H9 (cell line): Measurements from ENCODE around the gene DOCK2. TPM values are rescaled to one million over a fixed set of nuclear protein-coding genes. Genes with fewer than 3 reads are reported as not detected.

Source experiments
- DNase-seq: peaks from one replicate; pipeline ENCODE4 v3.0.0-alpha.2; 2017
- H2AFZ ChIP-seq: one replicate; pipeline ENCODE4 v1.6.1; 2013; ENCODE audit warnings: mild to moderate bottlenecking, low read length, control low read depth, moderate library complexity
- H2AK5ac ChIP-seq: 2 replicates; pipeline ENCODE4 v1.6.1; 2013; ENCODE audit warnings: low read length, control low read depth, mixed read lengths; ENCODE audit not compliant: insufficient read length
- H2BK120ac ChIP-seq: one replicate; pipeline ENCODE4 v1.6.1; 2013; ENCODE audit warnings: low read depth, mild to moderate bottlenecking, low read length, control low read depth, inconsistent platforms; ENCODE audit not compliant: poor library complexity, severe bottlenecking
- H2BK12ac ChIP-seq: 2 replicates; pipeline ENCODE4 v1.6.1; 2013; ENCODE audit warnings: low read length, control low read depth, mixed read lengths, low read depth; ENCODE audit not compliant: insufficient read length
- H2BK15ac ChIP-seq: 2 replicates; pipeline ENCODE4 v1.6.1; 2013; ENCODE audit warnings: low read depth, low read length, control low read depth
- H2BK20ac ChIP-seq: one replicate; pipeline ENCODE4 v1.6.1; 2013; ENCODE audit warnings: low read depth, mild to moderate bottlenecking, low read length, control low read depth, inconsistent platforms; ENCODE audit not compliant: poor library complexity, severe bottlenecking
- H2BK5ac ChIP-seq: 2 replicates; pipeline ENCODE4 v1.6.1; 2013; ENCODE audit warnings: low read length, control low read depth, mixed read lengths; ENCODE audit not compliant: insufficient read length
- H3K14ac ChIP-seq: 2 replicates; pipeline ENCODE4 v1.6.1; 2013; ENCODE audit warnings: low read length, control low read depth; ENCODE audit not compliant: insufficient read depth
- H3K18ac ChIP-seq: 2 replicates; pipeline ENCODE4 v1.6.1; 2013; ENCODE audit warnings: low read depth, mild to moderate bottlenecking, mixed read lengths, low read length, control low read depth; ENCODE audit not compliant: insufficient read length
- H3K23ac ChIP-seq: 2 replicates; pipeline ENCODE4 v1.6.1; 2013; ENCODE audit warnings: low read length, control low read depth, mixed read lengths, low read depth; ENCODE audit not compliant: insufficient read length
- H3K23me2 ChIP-seq: 2 replicates; pipeline ENCODE4 v1.6.1; 2013; ENCODE audit warnings: low read depth, mild to moderate bottlenecking, mixed read lengths, low read length, control low read depth; ENCODE audit not compliant: insufficient read length, poor library complexity, severe bottlenecking
- H3K27ac ChIP-seq: 2 replicates; pipeline ENCODE4 v1.5.1; 2013; ENCODE audit warnings: low read length, control low read depth, mixed read lengths, low read depth; ENCODE audit not compliant: insufficient read length
- H3K27me3 ChIP-seq: 2 replicates; pipeline ENCODE4 v1.6.1; 2013; ENCODE audit warnings: low read length, control low read depth, inconsistent platforms; ENCODE audit not compliant: insufficient read depth
- H3K4ac ChIP-seq: 2 replicates; pipeline ENCODE4 v1.6.1; 2013; ENCODE audit warnings: low read depth, mild to moderate bottlenecking, control low read depth, inconsistent platforms, low read length, moderate library complexity
- H3K4me1 ChIP-seq: 2 replicates; pipeline ENCODE4 v1.6.1; 2013; ENCODE audit warnings: low read length, control low read depth, inconsistent platforms; ENCODE audit not compliant: insufficient read depth
- H3K4me2 ChIP-seq: 2 replicates; pipeline ENCODE4 v1.6.1; 2013; ENCODE audit warnings: low read length, control low read depth, mixed read lengths; ENCODE audit not compliant: insufficient read length, insufficient read depth
- H3K56ac ChIP-seq: 2 replicates; pipeline ENCODE4 v1.6.1; 2013; ENCODE audit warnings: low read depth, mild to moderate bottlenecking, mixed read lengths, low read length, control low read depth; ENCODE audit not compliant: insufficient read length
- H3K79me1 ChIP-seq: 2 replicates; pipeline ENCODE4 v1.6.1; 2013; ENCODE audit warnings: low read depth, mild to moderate bottlenecking, moderate library complexity, low read length, control low read depth, inconsistent platforms; ENCODE audit not compliant: insufficient read depth, poor library complexity, severe bottlenecking
- H3K79me2 ChIP-seq: 2 replicates; pipeline ENCODE4 v1.6.1; 2013; ENCODE audit warnings: low read length, control low read depth, inconsistent platforms; ENCODE audit not compliant: insufficient read depth
- H3K9ac ChIP-seq: 2 replicates; pipeline ENCODE4 v1.6.1; 2013; ENCODE audit warnings: low read length, control low read depth, mixed read lengths; ENCODE audit not compliant: insufficient read length; ENCODE audit errors: extremely low read depth
- H3K9me3 ChIP-seq: one replicate; pipeline ENCODE4 v1.6.1; 2013; ENCODE audit warnings: low read depth, low read length, inconsistent platforms; ENCODE audit not compliant: control insufficient read depth
- H3T11ph ChIP-seq: one replicate; pipeline ENCODE4 v1.6.1; 2013; ENCODE audit warnings: mild to moderate bottlenecking, low read length, control low read depth, inconsistent platforms
- H4K20me1 ChIP-seq: one replicate; pipeline ENCODE4 v1.6.1; 2013; ENCODE audit not compliant: control insufficient read depth, insufficient read length, insufficient read depth
- H4K5ac ChIP-seq: 2 replicates; pipeline ENCODE4 v1.6.1; 2013; ENCODE audit warnings: low read depth, mild to moderate bottlenecking, mixed read lengths, low read length, control low read depth; ENCODE audit not compliant: insufficient read length
- H4K8ac ChIP-seq: replicated peaks from 2 replicates; pipeline ENCODE4 v1.6.1; 2013; ENCODE audit warnings: low read length, control low read depth, mixed read lengths, low read depth; ENCODE audit not compliant: insufficient read length
- H4K91ac ChIP-seq: 2 replicates; pipeline ENCODE4 v1.6.1; 2013; ENCODE audit warnings: low read depth, mild to moderate bottlenecking, moderate library complexity, mixed read lengths, low read length, control low read depth; ENCODE audit not compliant: insufficient read length
- H3K27ac Mint-ChIP-seq, 3 experiments: 2 replicates in 2 of 3; 3 replicates in 1 of 3; pipeline ENCODE4 v1.8.0; 2020 to 2021; ENCODE audit warnings: mixed read lengths in 3 of 3, mild to moderate bottlenecking in 1 of 3, moderate library complexity in 1 of 3
- H3K27me3 Mint-ChIP-seq: 2 replicates; pipeline ENCODE4 v1.8.0; 2021; ENCODE audit warnings: low read depth, mild to moderate bottlenecking, moderate library complexity, mixed read lengths
- H3K36me3 Mint-ChIP-seq, 3 experiments: 2 replicates in 2 of 3; 3 replicates in 1 of 3; pipeline ENCODE4 v1.8.0; 2020 to 2021; ENCODE audit warnings: low read depth in 3 of 3, mixed read lengths in 3 of 3; ENCODE audit not compliant: insufficient read depth in 1 of 3
- H3K4me1 Mint-ChIP-seq, 2 experiments: 2 replicates each; pipeline ENCODE4 v1.8.0; 2020; ENCODE audit warnings: mixed read lengths in 2 of 2
- H3K4me3 Mint-ChIP-seq, 2 experiments: 2 replicates in 1 of 2; 3 replicates in 1 of 2; pipeline ENCODE4 v1.8.0; 2020 to 2021; ENCODE audit warnings: mild to moderate bottlenecking in 2 of 2, mixed read lengths in 2 of 2, moderate library complexity in 1 of 2
- H3K9me3 Mint-ChIP-seq, 2 experiments: 2 replicates in 1 of 2; 3 replicates in 1 of 2; pipeline ENCODE4 v1.8.0; 2020; ENCODE audit warnings: mild to moderate bottlenecking in 2 of 2, mixed read lengths in 2 of 2, moderate library complexity in 1 of 2
- CTCF ChIP-seq: fragments of 200-600 bp; sonication (generic); conservative IDR thresholded peaks from 3 replicates; pipeline ENCODE4 v1.8.0; 2021; ENCODE audit warnings: antibody characterized with exemption, mild to moderate bottlenecking
- WGBS: extraction: QIAGEN DNeasy Blood & Tissue Kit; methylation state at CpG from one replicate; pipeline ENCODE4 v1.1.7; 2013; ENCODE audit warnings: missing lambda C conversion rate, low lambda C conversion rate, mixed read lengths; ENCODE audit not compliant: insufficient read length; ENCODE audit errors: extremely low coverage; 5-methylcytosine and 5-hydroxymethylcytosine counted together
- total RNA-seq: library from RNA; stranded (reverse); gene quantifications from 2 replicates; pipeline ENCODE4 v1.2.1, GENCODE V29; 2021

DOCK2 gene
- total RNA-seq, 1 experiment from 2014 or later = 7.8 TPM

DNA sequence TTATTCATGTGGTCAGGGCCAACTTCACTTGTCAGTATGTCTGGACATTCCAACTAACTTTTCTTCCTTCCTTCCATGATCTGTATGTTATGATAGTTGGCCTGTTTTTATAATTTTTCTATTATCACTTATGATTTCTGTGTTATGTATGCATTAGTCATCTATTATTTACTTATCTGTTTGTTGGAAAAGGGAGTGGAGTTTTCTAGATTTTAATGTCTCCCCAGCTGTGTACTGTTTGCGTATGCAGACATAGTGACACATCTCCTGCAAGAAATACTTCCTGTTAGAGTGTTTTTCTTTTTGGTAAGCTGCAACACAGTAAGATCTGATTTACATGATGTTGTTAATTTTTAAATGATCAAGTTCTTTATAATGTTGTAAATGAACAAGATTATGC is 351.9 kb downstream of the DOCK2 start:
- Mint-ChIP-seq H3K27ac (no peak overlapping the region), H3K9me3 (no peaks in the 10 kb centered on the region), H3K4me1 (peaks cover 8 to 10% of the 10 kb centered on the region in 2 experiments), H3K27me3 (no peaks in the 10 kb centered on the region), H3K36me3 (no peaks in the 10 kb centered on the region), H3K4me3 (no peak overlapping the region)
- H3K9ac ChIP-seq = no peak overlapping the region
- H3K23ac ChIP-seq = no peak overlapping the region
- no CpG with 5 or more reads among the region's 1 CpG for WGBS
- no peaks in the 10 kb centered on the region for H3K23me2 ChIP-seq
- no peak for DNase-seq
- H2BK20ac ChIP-seq = no peak overlapping the region
- H3K27ac ChIP-seq = no peak overlapping the region
- no peak overlapping the region for H3T11ph ChIP-seq
- no peak overlapping the region for H3K56ac ChIP-seq
- no peaks in the 10 kb centered on the region for H3K79me2 ChIP-seq
- H3K14ac ChIP-seq = no peak overlapping the region
- no peak overlapping the region for H4K8ac ChIP-seq
- no peak for TF ChIP-seq CTCF
- H3K27me3 ChIP-seq = no peaks in the 10 kb centered on the region
- H4K91ac ChIP-seq = no peak overlapping the region
- H3K18ac ChIP-seq = no peak overlapping the region
- H2BK12ac ChIP-seq = no peak overlapping the region
- no peaks in the 10 kb centered on the region for H3K79me1 ChIP-seq
- H4K20me1 ChIP-seq = no peaks in the 10 kb centered on the region
- no peak overlapping the region for H4K5ac ChIP-seq
- no peak overlapping the region for H2BK5ac ChIP-seq
- no peak overlapping the region for H3K4ac ChIP-seq
- H2AFZ ChIP-seq = no peak overlapping the region
- H3K4me2 ChIP-seq = no peak overlapping the region
- no peak overlapping the region for H2BK15ac ChIP-seq
- H2AK5ac ChIP-seq = no peak overlapping the region
- no peak overlapping the region for H2BK120ac ChIP-seq
- no peaks in the 10 kb centered on the region for H3K9me3 ChIP-seq
- peaks cover 2% of the 10 kb centered on the region; the same call in 1 of the 2 replicates for H3K4me1 ChIP-seq
